Measurements from ENCODE around the gene FAM240A.

DNA sequence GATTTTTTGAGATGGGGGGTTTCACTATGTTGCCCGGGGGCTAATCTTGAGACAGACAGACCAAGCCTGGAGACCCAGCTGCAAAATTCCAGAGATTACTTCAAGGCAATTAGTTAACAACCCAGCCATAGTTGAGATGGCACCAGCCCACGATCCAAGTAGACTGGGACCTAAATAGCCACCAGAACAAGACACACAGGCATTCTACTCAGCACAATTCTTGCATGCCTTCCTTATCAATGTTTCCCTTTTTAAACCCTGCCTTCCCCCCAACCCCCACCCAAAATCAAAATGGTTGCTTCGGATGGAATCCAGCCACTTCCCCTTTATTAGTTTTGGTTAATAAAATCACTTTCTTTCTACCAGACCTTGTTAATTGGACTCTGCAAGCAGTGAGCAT is 28.6 kb downstream of the FAM240A start:
- TF ChIP-seq EZH2 (IDR thresholded peaks at IDR 0.05) (no peak), SRF (IDR thresholded peaks at IDR 0.05; ENCODE audit: low read depth) (no peak), POLR2A (IDR thresholded peaks at IDR 0.05; ENCODE audit: borderline replicate concordance, extremely low read depth, insufficient read depth, insufficient read length) (no peak)
- TF ChIP-seq, protein P1, sequence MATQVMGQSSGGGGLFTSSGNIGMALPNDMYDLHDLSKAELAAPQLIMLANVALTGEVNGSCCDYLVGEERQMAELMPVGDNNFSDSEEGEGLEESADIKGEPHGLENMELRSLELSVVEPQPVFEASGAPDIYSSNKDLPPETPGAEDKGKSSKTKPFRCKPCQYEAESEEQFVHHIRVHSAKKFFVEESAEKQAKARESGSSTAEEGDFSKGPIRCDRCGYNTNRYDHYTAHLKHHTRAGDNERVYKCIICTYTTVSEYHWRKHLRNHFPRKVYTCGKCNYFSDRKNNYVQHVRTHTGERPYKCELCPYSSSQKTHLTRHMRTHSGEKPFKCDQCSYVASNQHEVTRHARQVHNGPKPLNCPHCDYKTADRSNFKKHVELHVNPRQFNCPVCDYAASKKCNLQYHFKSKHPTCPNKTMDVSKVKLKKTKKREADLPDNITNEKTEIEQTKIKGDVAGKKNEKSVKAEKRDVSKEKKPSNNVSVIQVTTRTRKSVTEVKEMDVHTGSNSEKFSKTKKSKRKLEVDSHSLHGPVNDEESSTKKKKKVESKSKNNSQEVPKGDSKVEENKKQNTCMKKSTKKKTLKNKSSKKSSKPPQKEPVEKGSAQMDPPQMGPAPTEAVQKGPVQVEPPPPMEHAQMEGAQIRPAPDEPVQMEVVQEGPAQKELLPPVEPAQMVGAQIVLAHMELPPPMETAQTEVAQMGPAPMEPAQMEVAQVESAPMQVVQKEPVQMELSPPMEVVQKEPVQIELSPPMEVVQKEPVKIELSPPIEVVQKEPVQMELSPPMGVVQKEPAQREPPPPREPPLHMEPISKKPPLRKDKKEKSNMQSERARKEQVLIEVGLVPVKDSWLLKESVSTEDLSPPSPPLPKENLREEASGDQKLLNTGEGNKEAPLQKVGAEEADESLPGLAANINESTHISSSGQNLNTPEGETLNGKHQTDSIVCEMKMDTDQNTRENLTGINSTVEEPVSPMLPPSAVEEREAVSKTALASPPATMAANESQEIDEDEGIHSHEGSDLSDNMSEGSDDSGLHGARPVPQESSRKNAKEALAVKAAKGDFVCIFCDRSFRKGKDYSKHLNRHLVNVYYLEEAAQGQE (IDR thresholded peaks at IDR 0.05; ENCODE audit: low read depth) = no peak
- TF ChIP-seq, protein P2, sequence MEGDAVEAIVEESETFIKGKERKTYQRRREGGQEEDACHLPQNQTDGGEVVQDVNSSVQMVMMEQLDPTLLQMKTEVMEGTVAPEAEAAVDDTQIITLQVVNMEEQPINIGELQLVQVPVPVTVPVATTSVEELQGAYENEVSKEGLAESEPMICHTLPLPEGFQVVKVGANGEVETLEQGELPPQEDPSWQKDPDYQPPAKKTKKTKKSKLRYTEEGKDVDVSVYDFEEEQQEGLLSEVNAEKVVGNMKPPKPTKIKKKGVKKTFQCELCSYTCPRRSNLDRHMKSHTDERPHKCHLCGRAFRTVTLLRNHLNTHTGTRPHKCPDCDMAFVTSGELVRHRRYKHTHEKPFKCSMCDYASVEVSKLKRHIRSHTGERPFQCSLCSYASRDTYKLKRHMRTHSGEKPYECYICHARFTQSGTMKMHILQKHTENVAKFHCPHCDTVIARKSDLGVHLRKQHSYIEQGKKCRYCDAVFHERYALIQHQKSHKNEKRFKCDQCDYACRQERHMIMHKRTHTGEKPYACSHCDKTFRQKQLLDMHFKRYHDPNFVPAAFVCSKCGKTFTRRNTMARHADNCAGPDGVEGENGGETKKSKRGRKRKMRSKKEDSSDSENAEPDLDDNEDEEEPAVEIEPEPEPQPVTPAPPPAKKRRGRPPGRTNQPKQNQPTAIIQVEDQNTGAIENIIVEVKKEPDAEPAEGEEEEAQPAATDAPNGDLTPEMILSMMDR (IDR thresholded peaks at IDR 0.05 in 2 of 3, conservative IDR thresholded peaks at IDR 0.05 in 1 of 3; ENCODE audit: borderline replicate concordance in 1 of 3, insufficient read depth in 1 of 3, low read depth in 2 of 3, low read length in 2 of 3) = no peak
- TF ChIP-seq, protein P3, sequence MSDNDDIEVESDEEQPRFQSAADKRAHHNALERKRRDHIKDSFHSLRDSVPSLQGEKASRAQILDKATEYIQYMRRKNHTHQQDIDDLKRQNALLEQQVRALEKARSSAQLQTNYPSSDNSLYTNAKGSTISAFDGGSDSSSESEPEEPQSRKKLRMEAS (IDR thresholded peaks at IDR 0.05) = no peak
